ENCODE data around the gene FSHR. TPM values are rescaled to one million over a fixed set of nuclear protein-coding genes. Genes with fewer than 3 reads are reported as not detected.

Gene FSHR
- total RNA-seq, 1 donor from 2014 or later = not detected

DNA sequence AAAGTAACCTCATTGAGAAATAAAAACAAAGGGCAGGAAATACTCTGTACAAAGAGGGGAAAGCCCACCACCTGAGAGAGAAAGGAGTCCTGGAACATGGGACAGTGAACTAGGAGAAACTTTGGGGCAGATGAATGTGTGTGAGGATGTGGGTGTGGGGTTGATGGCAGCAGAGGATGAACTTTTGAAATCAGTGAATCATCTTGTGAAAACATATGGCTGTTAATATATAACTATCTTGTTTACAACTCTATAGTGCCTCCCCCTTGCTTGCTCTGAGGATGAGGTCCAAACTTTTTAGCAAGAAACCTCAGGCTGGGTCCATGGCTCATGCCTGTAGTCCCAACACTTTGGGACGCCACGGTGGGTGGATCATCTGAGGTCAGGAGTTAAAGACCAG, 227.0 kb downstream of the FSHR start:
- Histone ChIP-seq H3K4me3 (ENCODE audit: low read depth, low read length) (no peak overlapping the region), H3K27me3 (ENCODE audit: control insufficient read depth, insufficient read depth, low read length) (no peaks in the 10 kb centered on the region), H3K36me3 (ENCODE audit: control insufficient read depth, insufficient read depth, low read length) (no peaks in the 10 kb centered on the region)
- no peak for DNase-seq (ENCODE audit: low read depth)
- TF ChIP-seq, protein P1, sequence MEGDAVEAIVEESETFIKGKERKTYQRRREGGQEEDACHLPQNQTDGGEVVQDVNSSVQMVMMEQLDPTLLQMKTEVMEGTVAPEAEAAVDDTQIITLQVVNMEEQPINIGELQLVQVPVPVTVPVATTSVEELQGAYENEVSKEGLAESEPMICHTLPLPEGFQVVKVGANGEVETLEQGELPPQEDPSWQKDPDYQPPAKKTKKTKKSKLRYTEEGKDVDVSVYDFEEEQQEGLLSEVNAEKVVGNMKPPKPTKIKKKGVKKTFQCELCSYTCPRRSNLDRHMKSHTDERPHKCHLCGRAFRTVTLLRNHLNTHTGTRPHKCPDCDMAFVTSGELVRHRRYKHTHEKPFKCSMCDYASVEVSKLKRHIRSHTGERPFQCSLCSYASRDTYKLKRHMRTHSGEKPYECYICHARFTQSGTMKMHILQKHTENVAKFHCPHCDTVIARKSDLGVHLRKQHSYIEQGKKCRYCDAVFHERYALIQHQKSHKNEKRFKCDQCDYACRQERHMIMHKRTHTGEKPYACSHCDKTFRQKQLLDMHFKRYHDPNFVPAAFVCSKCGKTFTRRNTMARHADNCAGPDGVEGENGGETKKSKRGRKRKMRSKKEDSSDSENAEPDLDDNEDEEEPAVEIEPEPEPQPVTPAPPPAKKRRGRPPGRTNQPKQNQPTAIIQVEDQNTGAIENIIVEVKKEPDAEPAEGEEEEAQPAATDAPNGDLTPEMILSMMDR (IDR thresholded peaks at IDR 0.05; ENCODE audit: insufficient read depth, low read length, poor library complexity, severe bottlenecking) = no peak

GRCh38 chr2:48915884-48916283, 238.4 kb downstream of the FSHR start:
- no peak overlapping the region for H3K4me3 ChIP-seq (ENCODE audit: low read depth, low read length)
- H3K36me3 ChIP-seq (ENCODE audit: control insufficient read depth, insufficient read depth, low read length) = no peaks in the 10 kb centered on the region

DNA sequence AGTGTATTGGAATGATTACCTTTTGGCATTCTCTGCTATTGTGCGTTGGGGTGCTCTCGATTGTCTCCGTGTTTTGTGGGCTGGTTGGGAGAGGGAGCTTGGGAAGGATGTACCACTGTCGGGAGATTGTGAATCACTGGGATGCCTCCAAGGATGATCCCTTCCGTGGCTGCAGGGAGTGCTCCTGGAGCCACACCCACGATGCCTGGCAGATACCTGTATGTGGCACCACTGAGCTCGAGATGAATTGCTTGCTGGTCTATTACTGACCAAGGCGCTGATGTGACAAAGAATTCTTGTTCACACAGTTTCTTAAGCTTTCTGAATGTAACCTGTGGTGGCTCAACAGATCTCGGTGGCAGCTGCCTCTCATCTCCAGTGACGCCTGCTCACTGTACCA, 239.1 kb downstream of the FSHR start:
- Histone ChIP-seq H3K4me3 (ENCODE audit: low read depth, low read length) (no peak overlapping the region), H3K27me3 (ENCODE audit: control insufficient read depth, insufficient read depth, low read length) (no peaks in the 10 kb centered on the region), H3K36me3 (ENCODE audit: control insufficient read depth, insufficient read depth, low read length) (no peaks in the 10 kb centered on the region)
- no peak for DNase-seq (ENCODE audit: low read depth)
- TF ChIP-seq, protein P1 (IDR thresholded peaks at IDR 0.05; ENCODE audit: insufficient read depth, low read length, poor library complexity, severe bottlenecking) = no peak

More at GRCh38 chr2:48915884-48916283, 238.4 kb downstream of the FSHR start:
- DNase-seq (ENCODE audit: low read depth) = no peak
- TF ChIP-seq, protein P1 (IDR thresholded peaks at IDR 0.05; ENCODE audit: insufficient read depth, low read length, poor library complexity, severe bottlenecking) = no peak
- H3K27me3 ChIP-seq (ENCODE audit: control insufficient read depth, insufficient read depth, low read length) = no peaks in the 10 kb centered on the region

DNA sequence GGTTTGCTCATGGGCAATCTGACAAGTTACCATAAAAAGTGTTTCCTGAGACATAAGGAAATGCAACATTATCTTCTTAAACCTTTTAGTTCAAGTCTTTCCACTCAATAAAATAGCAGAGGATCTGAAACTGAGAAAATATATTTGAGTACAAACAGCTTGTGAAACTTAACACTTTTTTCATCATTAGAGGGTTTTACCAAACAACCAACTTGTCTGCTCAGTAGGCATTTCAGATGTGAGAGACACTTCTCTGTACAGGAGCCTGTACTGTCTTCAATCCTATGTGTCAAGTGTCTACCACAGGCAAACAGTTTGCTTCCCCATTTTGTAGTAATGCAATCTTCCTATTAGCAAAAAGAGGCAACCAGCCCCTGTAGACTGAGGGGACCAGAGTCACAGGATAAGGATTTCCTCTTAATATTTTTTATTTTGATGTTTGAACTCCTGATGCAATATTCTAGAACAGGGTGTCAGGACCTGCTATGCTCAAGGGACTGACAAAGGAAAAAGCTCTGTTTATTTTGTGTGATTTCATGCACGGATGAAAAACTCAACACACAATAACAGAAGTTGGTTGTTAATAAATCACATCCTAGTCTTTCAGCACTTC, 239.7 kb downstream of the FSHR start:
- TF ChIP-seq, protein P1 (IDR thresholded peaks at IDR 0.05; ENCODE audit: insufficient read depth, low read length, poor library complexity, severe bottlenecking) = no peak
- DNase-seq (ENCODE audit: low read depth) = no peak
- H3K4me3 ChIP-seq (ENCODE audit: low read depth, low read length) = no peak overlapping the region
- no peaks in the 10 kb centered on the region for H3K27me3 ChIP-seq (ENCODE audit: control insufficient read depth, insufficient read depth, low read length)
- no peaks in the 10 kb centered on the region for H3K36me3 ChIP-seq (ENCODE audit: control insufficient read depth, insufficient read depth, low read length)
